Stimulated activated CD4-positive, alpha-beta T cell treated with anti-CD3 and anti-CD28 coated beads, Interleukin-4, amount 100 ng/mL, for 4 hours (primary cell): ENCODE results near the gene NUP133.
A peak's percentile ranks its signal among the peaks of the same experiment; 100 is the strongest.
"Not testable (repeated sequence)": the region's sequence is repeated elsewhere in the genome, so short reads cannot be mapped to it uniquely, and the experiment has no call there.

Source experiments
- DNase-seq, 2 experiments: peaks; one replicate each; pipeline ENCODE4 v3.0.0-alpha.2; 2020

NUP133 gene

GRCh38 chr1:229507951-229508822 is at the start of gene NUP133:
NUP133 (minus strand) TSS chr1:229508341; CDS start chr1:229508249, 92 bp downstream.
- DNase-seq: peak; percentile 97 to 99

- no peak for DNase-seq
These were observed 49.2 kb upstream of the NUP133 start for GRCh38 chr1:229557200-229557850.

GRCh38 chr1:229554886-229555621 is 46.9 kb upstream of the NUP133 start:
- no peak for DNase-seq

- no peak for DNase-seq
These were observed 45.5 kb upstream of the NUP133 start for GRCh38 chr1:229553621-229554130.

GRCh38 chr1:229552732-229553131 is 44.6 kb upstream of the NUP133 start:
- DNase-seq: no peak

- no peak for DNase-seq
These were observed 42.8 kb upstream of the NUP133 start for GRCh38 chr1:229550812-229551567.

GRCh38 chr1:229547542-229547941 is 39.4 kb upstream of the NUP133 start:
- DNase-seq: no peak

- no peak for DNase-seq
These were observed 36.4 kb upstream of the NUP133 start for GRCh38 chr1:229544587-229544986.

- no peak for DNase-seq
These were observed 31.8 kb upstream of the NUP133 start for GRCh38 chr1:229539863-229540506.

- DNase-seq: no peak
These were observed 30.8 kb upstream of the NUP133 start for GRCh38 chr1:229538945-229539344.

GRCh38 chr1:229537894-229538293 is 29.8 kb upstream of the NUP133 start:
- no peak for DNase-seq

GRCh38 chr1:229536982-229537381 is 28.8 kb upstream of the NUP133 start:
- DNase-seq: no peak

- no peak for DNase-seq
These were observed 27.1 kb upstream of the NUP133 start for GRCh38 chr1:229535230-229535629.

GRCh38 chr1:229531326-229531725 is 23.2 kb upstream of the NUP133 start:
- DNase-seq: no peak

- no peak for DNase-seq
These were observed 21.5 kb upstream of the NUP133 start for GRCh38 chr1:229529639-229530038.

- no peak for DNase-seq
These were observed 18.6 kb upstream of the NUP133 start for GRCh38 chr1:229526695-229527094.

- DNase-seq: no peak
These were observed 14.9 kb upstream of the NUP133 start for GRCh38 chr1:229523052-229523451.

GRCh38 chr1:229514578-229515275 is 6.6 kb upstream of the NUP133 start:
- peak; percentile 35 to 54 for DNase-seq

- DNase-seq: not testable (repeated sequence)
These were observed 3.5 kb upstream of the NUP133 start for GRCh38 chr1:229511625-229512024.

- not testable (repeated sequence) for DNase-seq
These were observed 3.1 kb upstream of the NUP133 start for GRCh38 chr1:229511201-229511600.

GRCh38 chr1:229509576-229509975 is 1.4 kb upstream of the NUP133 start:
- no peak for DNase-seq
